IPS DF 6.9 (cell line): ENCODE results near the gene KCNQ1.

Experiments
- DNase-seq: peaks from one replicate; pipeline ENCODE4 v3.0.0-alpha.2; 2013; ENCODE audit warnings: low read depth, low spot score
- H3K27ac ChIP-seq: one replicate; pipeline ENCODE4 v1.5.1; 2013; ENCODE audit warnings: low read length, control low read depth
- H3K27me3 ChIP-seq: 2 replicates; pipeline ENCODE4 v1.6.1; 2013; ENCODE audit warnings: mild to moderate bottlenecking, low read length; ENCODE audit not compliant: control insufficient read depth, insufficient read depth
- H3K36me3 ChIP-seq: 2 replicates; pipeline ENCODE4 v1.6.1; 2013; ENCODE audit warnings: low read length; ENCODE audit not compliant: control insufficient read depth, insufficient read depth
- H3K4me1 ChIP-seq: 2 replicates; pipeline ENCODE4 v1.6.1; 2013; ENCODE audit warnings: low read length; ENCODE audit not compliant: control insufficient read depth, insufficient read depth
- H3K4me3 ChIP-seq: 2 replicates; pipeline ENCODE4 v1.5.1; 2013; ENCODE audit warnings: mild to moderate bottlenecking, low read length
- H3K9me3 ChIP-seq: 2 replicates; pipeline ENCODE4 v1.6.1; 2013; ENCODE audit warnings: low read length, inconsistent platforms; ENCODE audit not compliant: control insufficient read depth, insufficient read depth
- WGBS: extraction: QIAGEN DNeasy Blood & Tissue Kit; methylation state at CpG from one replicate; pipeline ENCODE4 v1.1.7; 2013; ENCODE audit warnings: mixed read lengths, missing lambda C conversion rate; ENCODE audit not compliant: insufficient read length, insufficient coverage; 5-methylcytosine and 5-hydroxymethylcytosine counted together

Gene KCNQ1

GRCh38 chr11:2587976-2588748, 143.4 kb downstream of the KCNQ1 start:
- Histone ChIP-seq H3K9me3 (no peaks in the 10 kb centered on the region), H3K4me1 (no peaks in the 10 kb centered on the region; the same call in 1 of the 2 replicates), H3K4me3 (no peak overlapping the region), H3K27ac (no peak overlapping the region), H3K36me3 (no peaks in the 10 kb centered on the region), H3K27me3 (peaks cover 44% of the 10 kb centered on the region)
- DNase-seq: no peak
- WGBS: no CpG with 5 or more reads among the region's 25 CpGs

DNA sequence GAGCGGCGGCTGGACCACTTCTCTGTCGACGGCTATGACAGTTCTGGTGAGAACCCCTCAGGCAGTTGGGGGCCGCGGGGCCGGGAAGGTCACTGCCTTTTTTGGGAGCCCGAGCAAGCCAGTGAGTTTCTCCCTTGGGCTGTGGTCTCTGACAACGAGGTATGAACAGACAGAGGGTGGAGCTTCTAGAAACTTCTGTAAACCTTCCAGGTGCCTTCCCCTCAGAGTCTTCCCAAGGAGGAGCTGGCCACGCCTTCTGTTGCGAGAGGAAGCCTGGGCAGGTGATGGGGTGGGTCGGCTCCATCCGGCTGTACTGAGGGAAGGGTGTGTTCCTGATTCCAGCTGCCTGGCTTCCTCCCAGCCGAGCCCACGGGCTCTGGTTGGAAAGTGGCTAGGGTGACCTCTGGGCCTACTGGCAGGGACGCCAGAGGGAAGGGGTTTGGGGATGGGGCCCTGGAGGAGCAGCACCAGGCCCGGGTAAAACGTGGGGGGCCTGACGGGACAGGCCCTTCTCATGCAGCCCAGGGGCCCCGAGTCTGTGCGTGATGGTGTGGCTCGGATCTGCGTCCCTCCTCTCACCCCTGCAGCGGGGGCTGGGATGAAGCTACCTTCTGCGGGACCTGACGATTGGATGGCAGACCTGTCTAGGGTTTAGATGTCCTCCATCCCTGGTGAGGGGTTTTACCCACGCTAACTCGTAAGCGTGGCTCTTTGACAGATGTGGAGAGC, 144.2 kb downstream of the KCNQ1 start:
- Histone ChIP-seq H3K4me3 (no peak overlapping the region), H3K36me3 (no peaks in the 10 kb centered on the region), H3K4me1 (no peaks in the 10 kb centered on the region; the same call in 1 of the 2 replicates), H3K27me3 (peaks cover 49% of the 10 kb centered on the region), H3K9me3 (no peaks in the 10 kb centered on the region), H3K27ac (no peak overlapping the region)
- WGBS: no CpG with 5 or more reads among the region's 29 CpGs
- no peak for DNase-seq

- Histone ChIP-seq H3K4me3 (no peak overlapping the region), H3K9me3 (no peaks in the 10 kb centered on the region), H3K4me1 (no peaks in the 10 kb centered on the region; the same call in 1 of the 2 replicates), H3K36me3 (no peaks in the 10 kb centered on the region), H3K27me3 (peaks cover 49% of the 10 kb centered on the region), H3K27ac (no peak overlapping the region)
- DNase-seq: no peak
- no CpG with 5 or more reads among the region's 12 CpGs for WGBS
These were observed 144.7 kb downstream of the KCNQ1 start for GRCh38 chr11:2589538-2589934.

DNA sequence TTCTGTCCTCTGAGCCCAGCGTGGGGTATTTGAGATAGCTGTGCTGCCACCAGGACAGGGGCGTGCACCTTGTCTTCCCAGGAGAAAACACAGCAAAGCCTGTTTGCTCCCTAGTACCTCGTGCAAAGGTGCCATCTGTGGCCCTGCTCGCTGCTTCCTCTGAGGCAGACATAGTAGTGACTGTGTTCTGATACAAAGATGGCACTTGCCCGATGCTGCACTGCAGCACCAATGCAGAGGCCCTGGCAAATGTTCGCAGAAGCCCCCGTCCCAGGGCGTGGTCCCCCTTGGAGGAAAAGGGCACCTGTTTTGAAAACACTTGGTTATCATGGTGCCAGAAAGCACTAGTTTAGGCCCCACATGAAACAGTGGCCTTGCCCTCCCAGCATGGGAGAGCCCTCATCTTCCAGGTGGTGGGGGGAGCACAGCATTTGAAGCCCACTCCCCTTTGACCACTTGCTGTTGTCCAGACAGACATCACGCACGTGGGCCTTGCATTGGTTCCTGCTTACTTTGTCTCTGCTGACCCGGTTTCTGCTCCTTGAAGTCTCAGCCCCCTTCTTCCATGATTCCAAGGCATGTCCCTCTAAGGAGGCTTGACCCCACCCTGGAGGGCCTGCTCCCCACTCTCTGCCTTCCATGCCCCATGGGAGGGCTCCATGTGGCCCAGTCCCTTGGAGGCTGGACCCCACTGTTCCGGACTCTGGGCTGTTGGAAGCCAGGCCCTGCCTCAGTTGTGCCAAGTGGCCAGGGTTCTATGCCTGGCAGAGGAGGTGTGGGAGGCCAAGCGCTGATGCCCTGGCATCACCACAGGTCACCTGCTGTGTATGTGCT, 145.5 kb downstream of the KCNQ1 start:
- no peak overlapping the region for H3K4me3 ChIP-seq
- H3K27me3 ChIP-seq: peaks cover 45% of the 10 kb centered on the region
- no CpG with 5 or more reads among the region's 13 CpGs for WGBS
- DNase-seq: no peak
- no peaks in the 10 kb centered on the region; the same call in 1 of the 2 replicates for H3K4me1 ChIP-seq
- no peaks in the 10 kb centered on the region for H3K36me3 ChIP-seq
- no peak overlapping the region for H3K27ac ChIP-seq
- no peaks in the 10 kb centered on the region for H3K9me3 ChIP-seq

DNA sequence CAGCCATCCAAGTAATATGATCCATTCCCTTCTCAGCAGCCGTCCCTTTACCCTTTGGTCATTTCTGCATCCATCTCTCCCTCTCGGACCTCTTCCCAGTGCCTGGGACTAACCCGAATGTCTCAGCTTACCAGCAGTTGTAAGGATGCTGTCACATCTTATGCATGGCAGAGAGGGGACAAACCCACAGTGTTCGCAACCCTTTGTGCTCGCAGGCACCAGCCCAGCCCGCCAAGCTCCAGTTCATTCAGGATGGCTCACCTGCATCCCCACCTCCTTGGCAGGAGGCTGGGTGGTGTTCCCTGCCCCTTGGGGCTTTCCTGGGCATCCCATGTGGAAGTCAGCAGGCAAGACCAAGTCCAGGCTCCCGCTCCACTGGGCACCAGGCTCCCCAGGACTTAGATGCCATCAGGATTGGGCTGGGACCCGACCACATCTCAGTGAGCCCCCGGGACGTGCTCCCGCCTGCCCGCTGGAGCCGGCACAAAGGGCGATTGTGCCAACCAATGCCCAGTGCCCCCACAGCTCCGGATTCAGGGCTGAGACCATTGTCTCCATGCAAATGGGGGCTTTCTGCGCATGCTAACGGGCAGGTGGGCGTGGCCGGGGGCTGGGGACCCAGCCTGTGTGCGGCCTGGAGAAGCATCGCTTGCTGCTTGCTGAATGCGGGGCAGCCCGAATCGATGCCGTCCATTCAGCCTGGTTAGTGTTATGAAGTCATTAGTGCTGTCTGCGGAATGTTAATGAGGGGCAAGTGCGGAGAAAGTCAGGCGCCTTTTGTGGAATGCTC, 146.4 kb downstream of the KCNQ1 start:
- no CpG with 5 or more reads among the region's 28 CpGs for WGBS
- Histone ChIP-seq H3K27ac (no peak overlapping the region), H3K27me3 (peaks cover 41% of the 10 kb centered on the region), H3K4me1 (no peaks in the 10 kb centered on the region; the same call in 1 of the 2 replicates), H3K9me3 (no peaks in the 10 kb centered on the region), H3K36me3 (no peaks in the 10 kb centered on the region), H3K4me3 (no peak overlapping the region)
- DNase-seq: no peak

- Histone ChIP-seq H3K4me1 (no peaks in the 10 kb centered on the region; the same call in 1 of the 2 replicates), H3K9me3 (no peaks in the 10 kb centered on the region), H3K27ac (no peak overlapping the region), H3K4me3 (no peak overlapping the region), H3K27me3 (peaks cover 41% of the 10 kb centered on the region), H3K36me3 (no peaks in the 10 kb centered on the region)
- WGBS: no CpG with 5 or more reads among the region's 10 CpGs
- DNase-seq: no peak
These were observed 147.0 kb downstream of the KCNQ1 start for GRCh38 chr11:2591805-2592204.

DNA sequence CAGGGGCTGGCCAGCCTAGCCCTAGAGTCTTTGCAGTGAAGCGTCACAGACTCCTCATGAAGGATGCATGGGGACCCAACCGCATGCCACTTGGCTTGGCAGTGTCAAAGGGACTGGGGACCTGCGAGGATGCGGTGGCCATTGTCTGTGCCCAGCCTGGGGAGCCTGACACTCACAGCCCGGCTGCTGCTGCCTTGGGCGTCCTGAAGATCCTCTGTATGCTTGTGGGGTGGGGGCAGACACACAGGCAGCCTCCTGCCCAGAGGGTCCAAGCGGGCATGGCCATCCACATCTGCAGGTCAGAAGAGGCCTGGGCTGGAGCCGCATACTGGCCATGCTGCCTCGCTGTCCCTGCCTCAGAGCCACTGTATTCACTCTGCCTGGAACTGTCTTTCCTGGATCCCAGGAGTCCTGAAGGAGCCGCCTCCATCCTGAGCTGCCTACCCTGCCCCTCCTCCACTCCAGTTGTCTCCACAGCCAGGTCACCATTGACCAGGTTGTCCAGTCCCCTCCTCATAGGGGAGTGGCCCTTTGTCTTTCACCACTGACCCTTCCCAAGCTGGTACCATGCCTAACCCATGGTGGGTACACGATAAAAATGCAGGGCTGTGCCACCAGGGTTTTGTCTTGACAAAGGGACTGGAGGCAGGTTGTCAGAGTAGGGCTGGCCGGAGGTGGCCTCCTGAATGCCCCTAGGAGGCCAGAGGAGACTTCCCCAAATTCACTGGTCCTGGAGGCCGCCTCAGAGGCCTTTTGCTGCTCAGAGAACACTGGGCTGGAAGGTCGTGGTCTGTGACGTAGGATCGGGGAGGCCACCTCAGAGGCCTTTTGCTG, 148.0 kb downstream of the KCNQ1 start:
- Histone ChIP-seq H3K36me3 (no peaks in the 10 kb centered on the region), H3K27me3 (peaks cover 41% of the 10 kb centered on the region), H3K27ac (no peak overlapping the region), H3K4me1 (no peaks in the 10 kb centered on the region; the same call in 1 of the 2 replicates), H3K4me3 (no peak overlapping the region), H3K9me3 (no peaks in the 10 kb centered on the region)
- no CpG with 5 or more reads among the region's 16 CpGs for WGBS
- DNase-seq: no peak

DNA sequence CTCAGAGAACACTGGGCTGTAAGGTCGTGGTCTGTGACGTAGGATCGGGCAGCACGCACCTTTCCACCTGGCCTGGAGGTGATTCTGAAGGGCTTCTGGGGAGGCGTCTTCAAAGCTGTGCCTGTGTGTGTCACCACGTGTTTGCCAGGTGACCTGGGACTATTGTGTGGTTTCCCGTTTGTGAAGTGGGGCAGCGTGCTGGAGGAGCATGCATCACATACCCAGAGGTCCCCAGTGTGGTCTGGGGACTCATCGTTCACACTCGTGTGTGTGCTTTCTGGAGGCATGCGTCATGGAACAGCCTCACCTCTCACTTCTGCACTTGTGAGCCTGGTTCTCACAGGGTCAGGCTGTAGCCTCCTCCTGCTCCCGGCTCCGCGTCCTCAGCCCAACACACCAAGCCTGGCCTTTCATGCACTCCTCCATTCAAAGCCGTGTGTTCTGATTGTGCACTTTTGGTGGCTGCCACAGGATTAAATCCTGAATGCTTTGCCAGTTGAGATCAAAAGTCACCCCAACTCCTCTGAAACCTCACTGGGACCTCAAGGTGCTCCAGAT, 148.7 kb downstream of the KCNQ1 start:
- H3K36me3 ChIP-seq: no peaks in the 10 kb centered on the region
- no CpG with 5 or more reads among the region's 15 CpGs for WGBS
- no peak for DNase-seq
- no peak overlapping the region for H3K27ac ChIP-seq
- no peaks in the 10 kb centered on the region for H3K9me3 ChIP-seq
- no peak overlapping the region for H3K4me3 ChIP-seq
- H3K4me1 ChIP-seq: no peaks in the 10 kb centered on the region; the same call in 1 of the 2 replicates
- H3K27me3 ChIP-seq: peaks cover 41% of the 10 kb centered on the region

DNA sequence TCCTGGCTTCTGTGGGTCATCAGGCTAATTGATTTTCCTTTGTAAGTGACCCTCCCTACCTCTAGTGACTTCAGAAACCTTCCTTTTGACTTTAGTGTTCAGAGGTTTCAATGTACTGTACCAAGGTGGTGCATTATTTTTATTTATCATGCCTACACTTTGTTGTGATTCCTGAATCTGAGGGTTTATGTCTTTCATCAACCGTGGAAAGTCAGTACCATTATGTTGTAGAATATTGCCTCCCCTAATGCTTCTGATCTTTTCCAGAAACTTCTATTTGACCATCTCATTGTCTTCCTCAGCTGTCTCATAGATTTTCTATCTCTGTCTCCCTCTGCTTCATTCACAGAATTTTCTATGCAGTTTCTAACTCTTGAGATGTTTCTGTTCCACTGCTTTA, 149.5 kb downstream of the KCNQ1 start:
- H3K27ac ChIP-seq: no peak overlapping the region
- peaks cover 41% of the 10 kb centered on the region for H3K27me3 ChIP-seq
- H3K9me3 ChIP-seq: peaks cover 2% of the 10 kb centered on the region
- DNase-seq: no peak
- H3K36me3 ChIP-seq: no peaks in the 10 kb centered on the region
- no peaks in the 10 kb centered on the region; the same call in 1 of the 2 replicates for H3K4me1 ChIP-seq
- H3K4me3 ChIP-seq: no peak overlapping the region
- WGBS: no CpG with 5 or more reads among the region's 1 CpG
